Measurements from ENCODE around the gene THSD4. TPM values are rescaled to one million over a fixed set of nuclear protein-coding genes. Genes with fewer than 3 reads are reported as not detected.
A peak's percentile ranks its signal among the peaks of the same experiment; 100 is the strongest.

THSD4 gene
- total and polyA plus RNA-seq, 7 donors, result 0.21 to 3.1 (median 1.8) TPM

- intact Hi-C loops (cut with DNase I), result no loop called here
- DNase-seq (no peak), ATAC-seq (no peak)
- Histone ChIP-seq H3K36me3 (ENCODE audit: insufficient read depth in 1 of 2, low read depth in 1 of 2) (no peaks in the 10 kb centered on the region), H3K27ac (no peak overlapping the region), H3K9me3 (no peaks in the 10 kb centered on the region), H3K4me3 (no peak overlapping the region), H3K4me1 (no peaks in the 10 kb centered on the region), H3K27me3 (ENCODE audit: insufficient read depth in 3 of 3, low read length in 2 of 3) (no peaks in the 10 kb centered on the region)
- WGBS, 3 donors, result 96 to 97% (median 97%) methylated on average over 5 of the region's 5 CpGs
- TF ChIP-seq CTCF (IDR thresholded peaks at IDR 0.05), result no peak
Observed at GRCh38 chr15:71232411-71232810, 117.1 kb downstream of the THSD4 start.

GRCh38 chr15:71237456-71238188, 122.4 kb downstream of the THSD4 start:
- Histone ChIP-seq H3K9me3 (no peaks in the 10 kb centered on the region), H3K36me3 (ENCODE audit: insufficient read depth in 1 of 2, low read depth in 1 of 2) (no peaks in the 10 kb centered on the region), H3K27me3 (ENCODE audit: insufficient read depth in 3 of 3, low read length in 2 of 3) (no peaks in the 10 kb centered on the region), H3K4me1 (no peaks in the 10 kb centered on the region), H3K4me3 (no peak overlapping the region), H3K27ac (no peak overlapping the region)
- intact Hi-C loops (cut with DNase I), result no loop called here
- ATAC-seq, result no peak
- DNase-seq, result peak in 1 of 2 donors; percentile 26
- WGBS, 3 donors, result 80 to 83% (median 82%) methylated on average over 11 of the region's 11 CpGs
- TF ChIP-seq CTCF (IDR thresholded peaks at IDR 0.05), result no peak

- intact Hi-C loops (cut with DNase I), result no loop called here
Observed at GRCh38 chr15:71238926-71239325, 123.7 kb downstream of the THSD4 start.

GRCh38 chr15:71239592-71240364, 124.5 kb downstream of the THSD4 start:
- H3K36me3 ChIP-seq (ENCODE audit: insufficient read depth in 1 of 2, low read depth in 1 of 2), result no peaks in the 10 kb centered on the region
- no peak for TF ChIP-seq CTCF (IDR thresholded peaks at IDR 0.05)
- H3K4me1 ChIP-seq, result no peaks in the 10 kb centered on the region
- DNase-seq (no peak), ATAC-seq (no peak)
- H3K9me3 ChIP-seq, result no peaks in the 10 kb centered on the region
- intact Hi-C loops (cut with DNase I), result no loop called here
- H3K4me3 ChIP-seq, result no peak overlapping the region
- no peaks in the 10 kb centered on the region for H3K27me3 ChIP-seq (ENCODE audit: insufficient read depth in 3 of 3, low read length in 2 of 3)
- no peak overlapping the region for H3K27ac ChIP-seq
- 58 to 70% (median 66%) methylated on average over 10 of the region's 10 CpGs for WGBS, 3 donors

More at GRCh38 chr15:71238926-71239325, 123.7 kb downstream of the THSD4 start:
- no peaks in the 10 kb centered on the region for H3K4me1 ChIP-seq
- no peak overlapping the region for H3K4me3 ChIP-seq
- 65 to 85% (median 80%) methylated on average over 1 of the region's 1 CpG for WGBS, 3 donors
- no peaks in the 10 kb centered on the region for H3K27me3 ChIP-seq (ENCODE audit: insufficient read depth in 3 of 3, low read length in 2 of 3)
- no peak overlapping the region for H3K27ac ChIP-seq
- no peak for ATAC-seq
- no peak for TF ChIP-seq CTCF (IDR thresholded peaks at IDR 0.05)
- H3K9me3 ChIP-seq, result no peaks in the 10 kb centered on the region
- no peaks in the 10 kb centered on the region for H3K36me3 ChIP-seq (ENCODE audit: insufficient read depth in 1 of 2, low read depth in 1 of 2)
- no peak for DNase-seq
